ENCODE results near the gene ADAMTS20.

ADAMTS20 gene

DNA sequence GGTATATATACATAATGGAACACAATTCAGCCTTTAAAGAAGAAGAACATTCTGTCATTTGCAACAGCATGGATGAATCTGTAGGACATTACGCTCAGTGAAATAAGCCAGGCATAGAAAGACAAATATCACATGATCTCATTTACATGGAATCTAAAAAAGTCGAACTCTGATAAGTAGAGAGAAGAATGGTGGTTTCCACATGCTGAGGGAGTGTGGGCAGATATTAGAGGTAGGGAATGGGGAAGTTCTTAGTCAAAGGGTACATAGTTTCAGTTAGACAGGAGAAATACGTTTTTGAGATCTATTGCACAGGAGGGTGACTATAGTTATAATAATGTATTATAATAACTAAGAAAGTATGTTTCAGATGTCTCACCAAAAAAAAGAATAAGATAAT is 71.4 kb downstream of the ADAMTS20 start:
- DNase-seq (ENCODE audit: low spot score), result no peak

DNA sequence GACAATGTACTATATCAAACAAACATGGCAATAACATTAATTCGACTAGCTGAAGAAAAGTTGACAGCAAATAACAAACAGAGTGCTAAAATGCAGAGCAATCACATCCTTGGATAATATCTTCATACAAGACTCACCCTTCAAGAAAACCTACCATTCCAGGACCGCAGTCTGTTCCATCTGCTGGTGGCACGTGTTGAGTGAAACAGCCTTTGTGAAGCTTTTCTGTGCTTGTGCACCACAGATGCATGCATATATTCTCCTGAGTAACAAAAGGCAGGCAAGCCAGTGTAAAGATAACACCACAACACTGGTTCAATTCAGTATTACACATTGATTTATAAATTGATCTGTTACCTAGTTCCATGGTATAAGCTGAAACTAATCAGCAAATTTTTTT is 89.3 kb downstream of the ADAMTS20 start:
- no peak for DNase-seq (ENCODE audit: low spot score)

DNA sequence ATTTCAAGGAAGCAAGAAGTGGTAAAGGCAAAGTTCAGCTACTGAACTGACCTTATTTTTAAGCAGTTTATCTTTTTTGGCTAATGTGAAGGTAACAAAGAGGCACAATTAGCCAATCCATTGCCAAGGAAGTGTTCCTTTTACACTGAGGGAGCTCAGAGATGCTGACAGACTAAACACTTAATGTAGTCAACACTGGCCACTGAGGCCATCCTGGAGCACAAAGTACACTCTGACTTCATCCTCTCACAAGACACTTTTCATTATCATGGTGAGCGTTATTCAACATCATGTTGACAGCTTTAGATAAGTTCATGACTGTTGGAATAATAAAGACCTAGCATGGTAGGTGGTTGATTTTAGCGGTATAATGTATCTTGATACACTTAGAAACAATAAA is 89.9 kb downstream of the ADAMTS20 start:
- DNase-seq (ENCODE audit: low spot score), result no peak

DNA sequence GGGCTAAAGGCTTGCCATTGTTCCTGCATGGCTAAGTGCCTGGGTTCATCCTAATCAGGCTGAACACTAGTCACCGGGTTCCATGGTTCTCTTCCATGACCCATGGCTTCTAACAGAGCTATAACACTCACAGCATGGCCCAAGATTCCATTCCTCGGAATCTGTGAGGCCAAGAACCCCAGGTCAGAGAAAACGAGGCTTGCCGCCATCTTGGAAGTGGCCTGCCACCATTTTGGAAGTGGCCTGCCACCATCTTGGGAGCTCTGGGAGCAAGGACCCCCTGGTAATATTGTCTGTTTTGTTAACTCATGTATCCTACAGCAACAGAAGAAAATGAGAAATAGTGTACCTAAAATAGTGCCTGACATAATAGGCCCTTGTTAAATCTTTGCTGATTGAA is 92.7 kb downstream of the ADAMTS20 start:
- no peak for DNase-seq (ENCODE audit: low spot score)

DNA sequence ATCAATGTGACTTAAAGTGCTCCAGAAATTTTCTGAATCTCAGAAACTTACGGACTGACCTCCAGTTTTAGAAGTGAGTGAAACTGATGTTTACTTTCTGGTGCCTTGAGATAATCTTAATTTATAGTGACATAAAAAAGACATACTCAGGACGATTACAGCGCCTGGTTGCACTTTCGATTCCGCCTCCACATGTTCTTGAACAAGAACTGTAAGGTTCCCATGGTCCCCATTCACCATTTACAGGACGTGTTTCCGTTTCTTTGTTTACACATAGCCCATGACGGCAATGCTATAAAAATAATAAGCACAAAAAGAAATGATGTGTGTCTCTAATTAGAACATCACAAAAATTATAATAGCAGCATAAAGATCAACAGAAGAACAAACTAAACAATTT is 98.2 kb downstream of the ADAMTS20 start:
- no peak for DNase-seq (ENCODE audit: low spot score)

DNA sequence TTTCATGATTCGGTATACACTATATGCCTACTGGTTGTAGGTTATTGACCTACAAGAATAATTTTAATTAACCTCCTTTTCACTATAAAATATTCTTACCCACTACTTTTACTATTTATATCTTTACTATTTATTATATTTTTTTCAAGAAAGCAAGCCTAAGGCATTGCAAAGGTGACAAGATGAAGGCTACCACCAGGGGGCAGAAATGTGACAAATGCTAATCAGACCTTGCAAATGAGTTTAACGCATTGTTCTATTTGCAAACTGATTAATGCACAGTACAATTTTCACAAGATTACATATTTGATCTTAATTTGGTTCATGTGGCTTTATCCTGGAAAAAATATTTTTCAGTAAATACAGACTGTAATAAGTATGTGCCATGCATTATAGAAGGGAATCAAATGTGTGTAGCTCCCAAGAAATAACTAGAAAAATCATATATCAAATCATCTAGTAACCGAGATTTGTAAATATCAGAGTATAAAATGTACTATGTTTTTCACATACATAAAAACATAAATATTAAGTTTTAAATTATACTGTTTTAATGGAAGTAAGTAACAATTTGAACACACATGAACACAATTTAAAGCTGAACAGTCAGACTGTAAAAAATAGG is 107.0 kb downstream of the ADAMTS20 start:
- DNase-seq (ENCODE audit: low spot score), result peak; percentile 39

DNA sequence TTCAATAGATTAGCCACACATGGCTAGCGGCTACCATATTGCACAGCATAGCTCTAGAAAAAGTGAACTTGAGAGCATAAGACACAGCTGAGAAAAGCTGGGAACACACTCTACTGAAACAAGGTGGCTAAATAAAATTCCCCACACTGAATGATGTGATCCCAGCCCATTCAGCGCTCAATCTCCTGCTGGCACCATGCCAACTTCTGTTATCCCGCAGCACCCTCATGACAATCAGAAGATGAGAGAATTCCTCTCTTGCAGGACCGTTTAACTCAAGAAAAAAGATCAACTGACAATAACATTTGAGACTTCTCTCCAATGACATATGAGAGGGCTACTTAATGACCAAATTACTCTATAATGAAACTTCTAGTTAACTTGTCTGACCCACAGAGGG is 115.4 kb downstream of the ADAMTS20 start:
- no peak for DNase-seq (ENCODE audit: low spot score)

- no peak for DNase-seq (ENCODE audit: low spot score)
Observed at GRCh38 chr12:43434614-43435013, 117.4 kb downstream of the ADAMTS20 start.

- no peak for DNase-seq (ENCODE audit: low spot score)
Observed at GRCh38 chr12:43428088-43428600, 123.9 kb downstream of the ADAMTS20 start.

GRCh38 chr12:43425361-43425760 is 126.6 kb downstream of the ADAMTS20 start:
- no peak for DNase-seq (ENCODE audit: low spot score)

DNA sequence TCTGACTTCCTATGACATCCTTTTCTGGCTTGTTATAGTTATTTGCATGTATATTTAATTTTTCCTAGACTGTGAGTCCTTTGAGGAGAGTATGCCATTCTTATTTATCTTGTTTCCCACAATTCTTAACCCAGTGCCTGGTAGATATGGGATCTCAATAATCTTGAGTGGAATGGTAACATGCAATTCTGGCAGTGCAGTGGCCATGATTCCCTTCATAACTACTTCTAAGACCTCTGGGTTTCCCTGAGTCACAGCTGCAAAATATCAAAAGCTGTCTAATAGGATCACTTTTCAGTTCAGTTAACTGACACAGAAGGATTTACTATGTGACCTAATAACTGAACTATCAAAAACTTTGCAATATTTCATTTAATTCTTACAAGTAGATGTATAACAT is 135.0 kb downstream of the ADAMTS20 start:
- DNase-seq (ENCODE audit: low spot score), result no peak

DNA sequence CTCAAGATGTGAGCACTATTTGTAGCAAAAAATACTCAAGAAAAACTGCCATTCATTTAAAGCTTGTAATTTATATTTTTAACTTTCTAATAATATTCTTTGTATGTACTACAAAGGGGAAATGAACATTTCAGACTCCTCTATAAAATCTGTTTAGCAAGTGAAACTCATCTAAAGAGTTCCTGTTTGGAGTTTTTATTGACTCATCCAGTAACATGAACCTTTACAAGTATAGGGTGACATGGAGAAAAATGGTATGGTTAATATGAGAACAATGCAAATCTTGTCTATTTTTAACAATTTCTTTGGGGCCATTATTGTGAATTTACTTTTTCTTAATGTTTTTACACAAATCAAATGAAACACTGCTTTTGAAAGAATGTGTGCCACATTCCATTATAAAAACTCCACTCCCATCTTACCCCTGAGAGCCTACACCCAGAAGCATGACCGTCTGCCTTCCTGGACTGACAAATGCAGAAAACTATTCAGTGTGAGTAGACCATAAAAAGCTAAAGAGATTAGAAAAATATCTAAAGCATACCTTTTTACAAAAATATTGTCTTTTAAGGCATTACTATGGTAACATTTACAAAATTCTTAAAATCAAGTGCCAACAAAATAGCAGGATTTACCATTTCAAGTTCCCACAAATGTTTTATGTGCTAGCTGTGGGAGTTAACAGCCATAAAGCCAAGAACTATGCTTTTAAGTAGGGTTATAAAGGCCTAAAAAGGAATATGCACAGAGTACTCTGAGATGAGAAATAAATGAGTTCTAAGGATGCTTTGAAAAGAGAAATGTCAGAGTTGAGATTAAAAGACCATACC is 144.0 kb downstream of the ADAMTS20 start:
- DNase-seq (ENCODE audit: low spot score), result no peak

- DNase-seq (ENCODE audit: low spot score), result no peak
Observed at GRCh38 chr12:43406801-43407200, 145.2 kb downstream of the ADAMTS20 start.

- no peak for DNase-seq (ENCODE audit: low spot score)
Observed at GRCh38 chr12:43402436-43402835, 149.6 kb downstream of the ADAMTS20 start.

- no peak for DNase-seq (ENCODE audit: low spot score)
Observed at GRCh38 chr12:43401096-43401495, 150.9 kb downstream of the ADAMTS20 start.

DNA sequence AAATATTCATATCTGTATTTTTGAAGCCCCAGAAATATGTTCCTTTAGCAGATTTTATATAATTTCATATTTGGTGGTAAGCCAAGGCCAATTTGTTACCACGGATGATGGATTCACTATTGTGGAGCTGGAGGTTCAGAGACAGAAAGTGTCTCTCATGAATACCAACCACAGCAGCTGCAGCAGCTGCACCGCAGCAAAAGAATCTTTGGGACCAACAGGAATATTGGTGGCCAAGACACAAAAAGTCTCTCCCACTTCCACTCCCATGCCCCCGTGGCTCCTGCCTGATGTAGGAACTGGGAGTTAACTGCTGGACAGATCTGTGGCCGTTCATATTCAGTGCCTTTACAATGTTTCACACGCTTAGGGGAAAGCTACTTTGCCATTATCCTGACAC is 155.3 kb downstream of the ADAMTS20 start:
- no peak for DNase-seq (ENCODE audit: low spot score)

DNA sequence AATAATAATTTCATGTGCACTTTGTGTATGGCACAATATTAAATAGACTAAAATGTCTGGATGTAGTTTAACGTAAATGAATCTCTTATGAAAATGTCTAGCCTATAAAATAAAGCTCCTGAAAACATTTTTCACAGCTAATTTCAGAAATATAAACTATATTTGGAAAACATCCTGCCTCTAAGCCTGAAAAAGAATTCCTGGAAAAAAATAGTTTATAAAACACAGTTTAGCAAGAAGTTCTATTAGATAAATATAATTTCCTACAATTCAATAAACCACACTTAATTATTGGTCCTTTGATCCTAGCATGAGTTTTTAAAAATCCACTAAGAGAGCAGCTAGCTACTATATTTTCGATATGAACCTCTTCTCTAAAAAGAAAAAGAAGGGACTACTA is 159.9 kb downstream of the ADAMTS20 start:
- DNase-seq (ENCODE audit: low spot score), result no peak

DNA sequence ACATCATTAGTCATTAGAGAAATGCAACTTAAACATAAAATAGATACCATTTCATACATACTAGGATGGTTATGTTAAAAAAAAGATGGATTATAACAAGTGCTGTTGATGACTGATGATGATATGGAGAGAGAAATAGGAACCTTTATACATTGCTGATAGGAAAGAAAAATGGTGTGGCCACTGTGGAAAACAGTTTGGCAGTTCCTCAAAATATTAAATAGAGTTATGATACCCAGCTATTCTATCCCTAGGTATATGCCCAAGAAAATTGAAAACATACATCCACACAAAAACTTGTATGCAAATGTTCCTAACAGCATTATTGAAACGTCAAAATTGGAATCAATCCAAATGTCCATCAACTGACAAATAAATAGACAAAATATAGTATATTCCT is 170.1 kb downstream of the ADAMTS20 start:
- no peak for DNase-seq (ENCODE audit: low spot score)

- DNase-seq (ENCODE audit: low spot score), result no peak
Observed at GRCh38 chr12:43378448-43378847, 173.6 kb downstream of the ADAMTS20 start.

DNA sequence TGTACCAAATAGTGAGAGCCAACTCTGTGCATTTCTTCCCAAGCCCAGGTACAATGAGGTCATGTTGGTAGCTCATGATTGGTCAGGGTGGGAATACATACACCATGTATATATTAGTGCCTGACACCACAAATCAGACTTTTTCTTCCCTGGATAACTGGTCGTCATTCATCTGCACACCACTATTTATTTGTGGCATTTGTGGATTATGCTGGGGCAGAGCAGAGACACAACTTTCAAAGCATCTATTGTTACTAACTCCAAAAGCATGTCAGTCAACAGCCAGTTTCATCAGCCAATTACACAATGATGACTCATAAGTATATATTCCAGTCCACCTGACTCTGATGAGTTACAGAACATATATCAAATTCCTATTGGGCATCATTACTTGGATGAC is 181.7 kb downstream of the ADAMTS20 start:
- peak; percentile 98 for DNase-seq (ENCODE audit: low spot score)

DNA sequence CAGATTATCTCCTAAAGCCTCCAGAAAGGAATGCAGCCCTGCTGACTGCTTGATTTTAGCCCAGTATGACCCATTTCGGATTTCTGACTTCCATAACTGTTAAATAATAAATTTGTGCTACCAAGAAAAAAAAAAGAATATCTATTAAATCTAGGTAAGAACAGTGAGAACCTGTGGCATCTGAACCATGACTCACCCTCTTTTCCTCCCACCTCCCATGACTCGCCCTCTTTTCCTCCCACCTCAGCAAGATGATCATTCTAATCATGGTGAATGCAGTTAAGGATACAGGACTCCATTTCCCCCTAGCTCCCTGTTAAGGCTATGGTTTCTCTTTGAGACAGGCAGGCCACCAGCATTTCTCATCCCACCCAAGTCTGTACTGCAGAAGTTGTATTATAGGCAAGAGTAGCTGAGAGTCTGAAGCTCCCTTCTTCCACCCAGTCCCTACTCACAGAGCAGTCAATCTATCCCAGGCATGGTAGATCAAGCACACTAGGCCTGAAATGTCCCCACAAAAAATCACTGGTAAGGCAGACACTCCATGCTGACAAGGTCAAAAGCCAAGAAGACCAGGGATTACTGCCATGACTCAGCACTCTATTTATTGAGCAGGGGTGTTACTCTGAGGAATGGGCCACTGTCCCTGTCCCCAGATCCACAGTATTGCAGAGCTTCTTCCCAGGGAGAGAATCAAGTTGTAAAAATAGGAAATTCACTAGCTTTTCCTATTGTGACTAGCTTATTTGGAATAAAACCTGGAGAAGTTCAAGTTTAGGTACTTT is 188.9 kb downstream of the ADAMTS20 start:
- peak; percentile 27 for DNase-seq (ENCODE audit: low spot score)

DNA sequence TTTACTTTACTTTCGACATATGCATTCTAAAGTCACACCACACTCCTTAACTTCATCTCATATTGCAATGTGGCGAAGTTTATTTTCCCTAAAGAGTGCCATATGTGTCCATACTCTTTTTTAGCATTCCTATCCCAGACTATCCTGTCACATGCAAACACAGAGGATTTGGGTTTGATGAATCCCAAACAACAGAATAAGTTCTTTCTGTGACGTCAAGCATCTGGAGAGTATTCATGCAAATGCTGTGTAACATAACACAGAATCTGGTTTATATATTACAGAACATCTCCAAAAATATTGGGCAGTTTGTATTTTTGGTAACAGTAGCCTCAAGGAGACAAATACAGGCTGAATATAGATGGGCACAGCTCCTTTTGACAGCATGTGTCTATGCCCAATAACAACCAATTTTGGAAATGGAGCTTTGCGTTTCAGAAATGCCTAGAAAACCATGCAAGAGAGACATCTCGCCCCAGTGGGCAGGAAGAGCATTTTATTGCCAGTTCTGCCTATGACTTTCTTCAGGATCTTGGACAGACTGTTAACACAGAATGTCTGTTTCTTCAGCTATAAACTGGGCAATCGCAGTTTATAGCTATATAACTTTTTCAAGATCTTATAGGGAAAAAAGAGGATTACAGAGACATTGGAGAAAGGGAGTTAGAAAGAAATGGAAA is 190.8 kb downstream of the ADAMTS20 start:
- no peak for DNase-seq (ENCODE audit: low spot score)
